ENCODE measurements around the gene TPX2.
"Not testable (repeated sequence)": the region's sequence is repeated elsewhere in the genome, so short reads cannot be mapped to it uniquely, and the experiment has no call there.

Gene TPX2

DNA sequence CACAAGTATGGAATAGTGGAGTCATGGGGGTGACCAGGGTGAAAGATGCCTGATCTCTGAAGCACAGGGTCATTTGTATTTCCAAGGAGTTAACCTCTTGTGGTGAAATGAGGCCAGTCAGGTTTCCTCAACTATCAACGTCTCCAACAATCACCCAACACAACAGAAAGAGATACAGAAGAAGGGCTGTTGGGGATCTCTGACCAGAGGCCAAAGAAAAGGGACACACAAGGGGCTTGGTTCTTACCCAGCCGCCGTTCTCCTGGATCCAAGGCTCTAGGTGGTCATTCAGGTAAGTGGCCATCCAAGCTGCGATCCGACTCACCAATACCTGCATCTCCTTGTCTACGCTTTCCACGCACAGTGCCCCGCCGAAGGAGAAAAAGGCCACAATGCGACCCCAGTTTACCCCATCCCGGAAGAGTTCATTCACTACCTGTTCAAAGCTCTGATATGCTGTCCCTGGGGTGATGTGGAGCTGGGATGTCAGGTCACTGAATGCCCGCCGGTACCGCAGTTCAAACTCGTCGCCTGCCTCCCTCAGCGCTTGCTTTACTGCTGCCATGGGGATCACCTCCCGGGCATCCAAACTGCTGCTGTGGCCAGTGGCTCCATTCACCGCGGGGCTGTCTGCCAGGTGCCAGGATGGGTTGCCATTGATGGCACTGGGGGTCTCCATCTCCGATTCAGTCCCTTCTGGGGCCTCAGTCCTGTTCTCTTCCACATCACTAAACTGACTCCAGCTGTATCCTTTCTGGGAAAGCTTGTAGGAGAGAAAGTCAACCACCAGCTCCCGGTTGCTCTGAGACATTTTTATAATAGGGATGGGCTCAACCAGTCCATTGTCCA lies 17.5 kb upstream of the TPX2 start:
- DNase-seq: no peak

DNA sequence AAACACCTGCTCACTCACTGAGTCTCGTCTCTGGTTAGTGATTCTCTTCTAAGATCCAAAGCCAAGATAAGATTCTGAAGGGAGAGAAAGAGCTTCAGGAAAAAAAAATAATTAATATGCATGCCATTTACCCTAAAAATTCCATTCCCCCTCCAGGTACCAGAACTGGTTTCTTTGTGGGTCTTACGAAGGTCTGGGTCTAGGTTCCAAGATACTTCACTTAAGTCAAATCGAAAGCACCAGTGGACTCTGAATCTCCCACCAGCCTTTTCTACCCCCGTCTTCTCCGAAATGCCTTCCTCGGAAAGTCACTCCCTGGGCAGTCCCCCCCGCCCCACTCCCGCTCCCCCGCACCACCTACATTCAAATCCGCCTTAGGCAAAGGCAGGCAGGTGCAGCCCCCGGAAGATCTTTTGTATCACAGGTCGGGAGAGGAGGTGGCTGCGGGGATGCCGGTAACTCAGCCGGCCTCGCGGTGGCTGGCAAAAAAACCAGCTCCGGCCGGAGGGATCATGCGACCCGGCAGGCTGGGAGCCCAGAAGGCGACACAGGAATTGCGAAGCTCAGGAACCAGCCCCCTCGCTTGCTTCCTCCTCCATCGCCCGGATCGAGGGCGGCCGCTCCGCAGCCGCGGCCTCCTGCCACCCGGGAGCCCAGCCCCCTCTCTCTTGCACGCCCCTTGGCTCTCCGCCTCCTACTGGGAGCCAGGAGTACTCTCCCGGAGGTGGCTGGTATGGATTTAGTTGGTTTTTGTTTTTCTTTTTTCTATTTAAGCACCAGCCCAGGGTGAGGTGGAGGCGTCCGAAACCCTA lies 16.6 kb upstream of the TPX2 start, which contains the start of gene BCL2L1:
Gene BCL2L1, minus strand, starts transcription at position 612 of the 812 bp plus-strand sequence. CDS start 650 bp downstream, outside the sequence.
- DNase-seq: peak; percentile 31

DNA sequence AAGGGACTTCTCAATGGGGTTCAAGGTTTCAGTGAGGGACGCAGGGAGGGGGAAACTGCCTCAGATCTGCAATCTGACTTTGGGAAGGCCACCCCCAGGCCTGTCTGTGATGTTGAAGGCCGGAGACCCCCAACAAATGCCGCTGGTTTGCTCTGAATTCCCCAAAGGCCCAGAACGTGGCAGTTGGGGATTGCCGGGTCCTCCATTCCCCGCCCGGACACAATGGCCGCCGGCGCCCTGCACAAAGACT lies 16.1 kb upstream of the TPX2 start:
- DNase-seq: no peak

DNA sequence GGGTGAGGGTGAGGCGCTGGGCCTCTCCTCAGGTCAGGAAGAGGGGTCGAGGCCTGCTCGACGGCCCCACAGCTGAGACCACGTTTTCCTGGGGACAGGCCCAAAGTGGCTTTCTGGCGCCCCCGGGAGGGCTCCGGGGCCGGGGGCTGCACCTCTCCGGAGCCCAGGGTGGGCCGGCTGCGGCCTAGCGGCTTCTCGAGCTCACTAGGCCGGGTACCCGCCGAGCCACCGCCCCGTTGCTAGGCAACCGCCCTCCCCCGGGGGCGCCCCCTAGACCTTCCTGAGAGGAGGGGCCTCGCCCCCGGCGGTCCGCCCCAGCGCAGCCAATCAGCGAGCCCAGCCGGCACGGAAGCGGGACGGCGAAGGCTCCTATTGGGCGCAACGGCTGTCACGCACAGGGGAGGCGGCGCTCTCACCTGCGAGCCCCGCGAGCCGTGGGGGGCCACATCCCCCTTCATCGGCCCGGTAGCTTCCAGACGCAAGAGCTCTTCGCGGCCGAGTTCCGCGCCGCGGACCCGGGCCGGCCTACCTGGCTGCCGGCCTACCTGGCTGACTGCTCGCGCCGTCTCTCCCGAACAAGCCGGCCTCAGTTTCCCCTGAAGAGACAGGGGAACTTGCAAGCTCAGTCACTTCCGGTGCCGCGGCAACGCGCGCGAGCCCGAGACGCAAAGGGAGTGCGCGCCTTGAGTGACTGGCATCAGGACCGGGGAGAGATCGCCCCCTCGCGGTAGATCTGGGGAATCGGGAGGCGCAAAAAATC lies 15.6 kb upstream of the TPX2 start:
- DNase-seq: peak; percentile 95

DNA sequence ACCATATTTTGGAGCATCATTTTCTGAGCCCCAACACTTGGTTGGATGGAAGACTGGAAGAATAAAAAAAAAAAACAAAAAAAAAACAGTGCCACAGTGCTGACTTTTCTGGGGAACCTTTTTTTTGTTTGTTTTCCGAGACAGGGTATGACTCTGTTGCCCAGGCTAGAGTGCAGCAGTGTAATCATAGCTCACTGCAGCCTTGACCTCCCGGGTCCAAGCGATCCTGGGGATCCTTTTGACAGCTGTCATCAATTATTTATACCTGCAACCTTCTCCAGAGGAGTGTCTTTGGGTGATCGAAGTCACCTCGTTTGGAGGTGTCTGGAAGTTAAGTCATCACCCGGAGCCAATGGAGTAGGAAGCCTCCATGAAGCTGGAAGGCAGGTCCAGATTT lies 7.8 kb upstream of the TPX2 start:
- DNase-seq: no peak

DNA sequence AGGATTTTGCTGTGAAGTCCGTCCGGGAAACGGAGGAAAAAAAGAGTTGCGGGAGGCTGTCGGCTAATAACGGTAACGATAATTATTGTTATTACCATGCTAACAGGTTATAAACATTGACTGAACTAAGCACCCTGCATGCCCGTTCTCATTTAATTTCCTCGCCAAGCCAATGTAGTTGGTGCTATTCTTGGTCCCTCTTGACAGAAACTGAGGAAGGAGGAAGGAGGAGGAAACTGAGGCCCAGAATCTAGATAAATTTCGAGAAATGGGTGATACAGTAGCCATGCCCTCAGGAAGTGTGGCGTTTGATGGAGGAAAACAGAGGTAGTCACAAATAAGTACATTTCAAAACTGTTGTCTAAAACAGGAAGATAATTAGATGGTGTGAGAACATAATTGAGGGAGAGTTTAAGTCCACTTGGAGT lies 474 bp downstream of the TPX2 start:
- DNase-seq: no peak

DNA sequence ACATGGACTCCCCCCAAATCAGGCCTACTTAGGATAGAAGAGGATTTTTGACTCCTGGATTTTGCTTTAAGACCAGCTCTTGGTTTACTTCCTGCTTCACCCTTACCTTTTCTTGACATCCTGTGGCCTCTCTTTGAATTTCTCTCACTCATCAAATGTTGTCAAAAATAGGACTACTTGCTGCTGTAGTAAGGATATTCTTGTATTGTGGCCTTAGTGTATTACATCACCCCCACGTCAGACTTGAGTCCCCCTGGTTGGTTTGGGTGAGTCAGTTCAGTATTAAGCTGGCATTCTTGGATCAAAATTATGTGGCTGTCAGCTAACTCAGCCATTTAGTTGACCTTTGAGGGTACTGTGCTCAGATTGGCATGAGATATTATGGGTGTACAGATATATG lies 1.1 kb downstream of the TPX2 start:
- no peak for DNase-seq

DNA sequence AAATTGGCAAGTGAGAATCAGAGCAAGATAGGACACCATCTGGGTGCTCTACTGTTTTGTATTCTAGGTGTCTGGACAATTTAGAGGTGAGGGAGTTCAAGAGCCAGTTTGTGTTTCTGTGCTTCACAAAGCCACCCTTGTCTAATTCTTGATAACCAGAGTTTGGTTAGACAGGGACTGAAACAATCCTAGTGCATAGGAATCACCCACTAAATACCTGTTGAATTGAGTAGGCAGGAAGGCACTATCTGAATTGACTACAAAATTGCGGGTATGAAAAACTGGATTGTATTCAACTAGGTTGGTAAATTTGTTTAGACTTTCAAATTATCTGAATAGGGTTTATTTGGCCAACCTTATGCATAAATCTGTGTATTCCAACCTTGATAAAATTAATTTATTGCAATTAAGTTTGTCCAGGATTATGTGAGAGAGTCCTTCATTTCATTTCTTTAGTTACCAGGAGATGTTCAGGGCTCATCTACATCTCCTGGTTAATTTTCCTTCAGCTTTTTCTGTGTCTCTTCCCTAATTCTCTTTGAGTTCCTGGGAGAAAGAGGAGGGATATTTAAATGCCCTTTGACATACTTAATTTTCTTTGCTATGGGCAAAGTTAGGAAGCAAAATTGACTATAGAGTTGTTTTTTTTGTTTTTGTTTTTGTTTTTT lies 1.7 kb downstream of the TPX2 start:
- no peak for DNase-seq

DNA sequence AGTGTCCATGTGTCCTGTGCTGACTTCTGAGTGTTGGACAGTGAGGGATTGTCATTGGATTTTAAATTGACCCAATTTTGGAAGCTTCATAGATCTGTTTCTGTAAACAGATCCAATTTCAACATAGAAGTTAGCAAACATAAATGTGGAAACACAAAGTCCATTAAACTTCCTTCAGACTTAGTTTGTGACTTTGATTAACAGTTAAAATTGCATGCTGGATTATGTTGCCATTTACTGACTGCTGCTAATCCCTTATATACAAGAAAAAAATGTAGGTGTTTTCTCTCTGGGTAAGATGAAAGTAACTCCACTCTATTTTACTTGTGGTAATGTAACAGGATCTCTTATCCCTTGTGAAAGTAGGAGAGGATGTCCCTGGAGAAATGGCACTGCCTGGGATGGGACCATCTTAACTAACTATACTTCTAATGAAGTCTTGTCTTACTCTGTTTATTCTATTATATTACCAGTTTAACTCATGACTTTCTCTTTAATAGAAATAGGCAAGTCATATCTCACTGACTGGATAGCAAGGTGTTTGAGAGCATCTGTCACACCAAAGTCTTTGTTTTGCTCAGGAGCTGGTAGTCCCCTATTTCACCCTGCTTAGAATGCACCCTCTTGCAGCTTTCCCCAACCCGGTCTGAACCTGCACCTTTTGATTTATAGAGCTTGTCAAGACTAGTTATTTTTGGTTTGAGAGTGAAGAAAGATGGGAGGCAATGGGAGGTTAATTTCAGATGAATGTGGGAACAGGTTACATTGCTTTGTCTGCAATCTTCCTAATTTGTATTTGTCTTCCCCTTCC lies 7.2 kb downstream of the TPX2 start:
- no peak for DNase-seq

DNA sequence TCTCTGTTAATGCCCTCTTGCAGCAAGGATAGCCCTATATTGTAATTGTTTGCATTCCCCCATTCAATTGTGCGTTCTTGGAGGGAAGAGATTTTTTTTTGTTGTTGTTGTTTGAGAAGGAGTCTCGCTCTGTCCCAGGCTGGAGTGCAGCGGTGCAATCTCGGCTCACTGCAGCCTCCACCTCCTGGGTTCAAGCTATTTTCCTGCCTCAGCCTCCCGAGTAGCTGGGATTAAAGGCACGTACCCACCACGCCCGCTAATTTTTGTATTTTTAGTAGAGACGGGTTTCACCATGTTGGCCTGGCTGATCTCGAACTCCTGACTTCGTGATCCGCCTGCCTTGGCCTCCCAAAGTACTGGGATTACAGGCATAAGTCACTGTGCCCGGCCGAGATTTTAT lies 7.9 kb downstream of the TPX2 start:
- not testable (repeated sequence) for DNase-seq

DNA sequence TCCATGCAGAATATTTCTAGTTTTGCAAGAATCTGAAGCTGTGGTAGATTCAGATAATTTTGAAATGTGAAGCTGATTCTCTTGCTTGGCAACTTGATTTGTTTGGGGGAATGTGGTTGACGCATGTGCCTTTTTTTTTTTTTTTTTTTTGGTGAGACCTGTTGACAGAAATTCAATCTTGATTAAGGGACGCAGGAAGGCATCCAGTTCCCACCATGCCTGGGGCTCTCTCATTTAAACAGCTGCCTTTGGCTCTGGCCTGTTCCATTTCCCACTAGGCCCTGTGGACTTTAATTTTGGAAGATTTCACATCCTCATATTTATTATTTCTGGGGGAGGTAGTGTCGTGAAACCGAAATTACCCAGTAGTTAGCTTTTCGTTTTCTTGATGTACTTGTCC lies 8.6 kb downstream of the TPX2 start:
- DNase-seq: no peak

DNA sequence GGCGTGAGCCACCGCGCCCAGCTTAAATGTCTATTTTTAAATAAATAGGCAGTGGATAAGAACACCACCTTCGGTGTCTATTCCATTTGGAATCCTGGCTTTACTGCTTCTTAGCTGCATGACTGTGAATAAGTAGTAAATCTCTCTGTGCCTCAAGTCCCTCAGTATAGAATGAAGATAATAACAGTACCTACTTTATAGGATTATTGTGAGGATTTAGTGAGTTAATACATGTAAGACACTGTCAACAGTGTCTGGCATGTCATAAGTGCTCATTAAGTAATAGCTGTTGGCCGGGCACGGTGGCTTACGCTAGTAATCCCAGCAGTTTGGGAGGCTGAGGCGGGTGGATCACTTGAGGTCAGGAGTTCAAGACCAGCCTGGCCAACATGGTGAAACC lies 10.1 kb downstream of the TPX2 start:
- no peak for DNase-seq

DNA sequence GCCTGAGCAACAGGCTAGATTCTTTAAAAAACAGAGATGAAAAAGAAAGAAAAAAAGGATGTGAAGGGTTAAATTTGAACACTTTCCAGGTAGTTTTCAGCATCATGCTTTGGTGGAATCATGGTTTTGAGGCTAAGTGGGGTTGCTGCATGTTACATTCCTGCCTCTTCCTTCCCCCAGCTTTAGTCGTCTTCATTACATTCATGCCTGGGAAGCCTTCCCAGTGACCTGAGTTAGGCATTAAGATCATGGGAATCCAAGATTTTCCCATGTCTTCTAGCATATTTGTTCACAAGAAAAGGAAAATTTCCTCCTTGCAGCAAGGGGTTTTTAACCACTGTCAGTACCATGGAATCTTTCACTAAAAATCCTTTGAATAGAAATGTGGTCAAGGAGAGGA lies 12.0 kb downstream of the TPX2 start:
- DNase-seq: no peak

DNA sequence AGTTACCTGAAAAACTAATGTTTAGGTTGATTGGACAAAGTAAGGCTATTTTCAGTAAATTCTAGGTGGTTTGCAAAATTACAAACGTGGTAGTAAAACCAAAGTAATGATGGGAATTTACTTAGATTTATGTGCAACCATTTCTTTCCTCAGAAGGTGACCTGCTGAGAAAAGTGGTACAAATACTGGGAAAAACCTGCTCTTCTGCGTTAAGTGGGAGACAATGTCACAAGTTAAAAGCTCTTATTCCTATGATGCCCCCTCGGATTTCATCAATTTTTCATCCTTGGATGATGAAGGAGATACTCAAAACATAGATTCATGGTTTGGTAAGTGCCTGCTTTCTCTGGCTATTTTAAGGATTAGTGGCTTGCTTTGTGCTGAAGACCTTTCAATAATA lies 18.2 kb downstream of the TPX2 start:
- no peak for DNase-seq

DNA sequence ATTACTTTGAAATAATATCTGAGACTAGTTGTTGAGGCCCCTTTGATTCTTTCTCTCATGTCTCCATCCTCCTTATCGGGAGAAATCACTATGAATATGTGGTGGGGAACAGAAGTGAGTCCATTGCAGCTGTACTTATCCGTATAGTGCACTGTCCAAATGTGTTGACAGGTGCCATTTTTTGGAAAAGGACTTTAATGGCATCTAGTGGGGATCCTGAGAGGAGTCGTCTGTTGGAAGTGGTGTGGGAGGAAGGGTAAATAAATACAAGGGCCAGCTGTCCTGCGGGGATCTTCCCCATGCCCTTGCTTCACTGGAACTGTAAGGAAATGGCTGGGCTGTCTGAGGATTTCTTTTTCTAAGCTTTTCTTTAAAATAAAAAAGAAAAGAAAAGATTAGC lies 19.4 kb downstream of the TPX2 start:
- peak; percentile 47 for DNase-seq

DNA sequence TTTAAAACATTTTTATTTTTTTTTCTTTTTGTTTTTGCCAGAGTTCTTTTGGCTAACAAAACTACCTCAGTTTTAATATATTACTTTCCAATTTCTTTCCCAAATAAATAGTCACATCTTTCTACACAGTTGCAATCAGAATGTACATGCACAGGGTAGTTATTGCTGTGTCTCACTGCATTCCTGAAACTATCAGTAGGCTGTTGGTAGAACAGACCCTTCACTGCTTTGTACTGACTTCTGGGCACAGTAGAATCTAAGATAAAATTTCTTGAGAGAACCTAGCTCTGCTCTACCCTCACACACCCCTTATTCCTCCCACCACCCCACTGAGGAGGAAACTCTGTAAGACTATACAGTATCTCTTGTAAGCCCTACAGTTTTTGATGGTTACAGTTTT lies 19.9 kb downstream of the TPX2 start:
- no peak for DNase-seq

DNA sequence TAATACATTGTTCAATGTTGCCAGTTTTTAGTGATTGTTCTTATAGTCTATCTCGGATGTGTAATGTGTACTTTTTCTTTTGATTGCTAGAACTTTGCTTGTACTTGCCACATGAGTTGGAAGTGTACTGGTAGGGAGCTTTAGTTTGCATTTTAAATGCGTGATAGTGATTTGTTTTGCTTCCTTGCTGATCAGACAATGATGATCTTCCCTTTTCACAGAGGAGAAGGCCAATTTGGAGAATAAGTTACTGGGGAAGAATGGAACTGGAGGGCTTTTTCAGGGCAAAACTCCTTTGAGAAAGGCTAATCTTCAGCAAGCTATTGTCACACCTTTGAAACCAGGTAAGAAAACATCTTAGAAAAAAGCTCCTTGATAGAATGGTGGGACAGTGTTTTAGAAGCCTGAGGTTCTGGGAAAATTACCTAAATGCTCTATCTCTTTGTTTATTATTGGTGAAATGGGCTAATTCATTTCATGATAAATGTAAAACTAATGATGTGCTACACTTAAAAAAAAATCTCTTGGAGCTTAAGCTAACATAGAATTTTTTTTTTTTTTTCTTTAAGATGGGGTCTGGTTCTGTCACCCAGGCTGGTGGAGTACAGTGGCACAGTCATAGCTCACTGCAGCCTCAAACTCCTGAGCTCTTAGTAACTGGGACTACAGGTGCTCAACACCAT lies 20.9 kb downstream of the TPX2 start:
- DNase-seq: no peak

DNA sequence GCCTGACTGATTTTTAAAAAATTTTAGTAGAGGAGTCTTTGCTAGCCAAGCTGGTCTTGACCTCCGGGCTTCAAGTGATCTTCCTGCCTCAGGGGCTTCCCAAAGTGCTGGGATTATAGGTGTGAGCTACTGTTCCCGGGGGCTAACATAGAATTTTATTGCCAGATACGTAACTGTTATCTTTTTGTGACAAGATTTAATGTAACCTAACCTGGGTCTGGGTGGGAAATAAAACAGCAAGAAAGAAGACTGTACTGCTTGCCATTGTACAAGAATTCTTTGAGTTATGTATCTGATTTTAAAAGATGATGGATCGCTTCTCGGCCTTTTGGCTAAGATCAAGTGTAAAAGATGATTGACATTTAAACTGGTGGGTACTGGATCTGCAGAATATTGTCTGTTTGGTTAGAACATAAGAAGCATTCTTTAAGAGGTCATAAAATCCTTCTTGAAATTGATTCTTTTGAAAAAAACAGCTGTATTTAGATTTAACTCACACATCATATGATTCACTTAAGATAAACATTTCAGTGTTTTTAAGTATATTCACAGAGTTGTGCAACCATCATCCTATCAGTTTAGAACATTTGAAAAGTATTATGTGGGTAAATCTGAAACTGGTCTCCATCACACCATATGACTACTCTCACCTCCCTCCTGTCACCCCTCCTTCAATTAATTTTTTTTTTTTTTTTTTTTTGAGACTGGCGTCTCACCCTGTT lies 21.6 kb downstream of the TPX2 start:
- DNase-seq: no peak

DNA sequence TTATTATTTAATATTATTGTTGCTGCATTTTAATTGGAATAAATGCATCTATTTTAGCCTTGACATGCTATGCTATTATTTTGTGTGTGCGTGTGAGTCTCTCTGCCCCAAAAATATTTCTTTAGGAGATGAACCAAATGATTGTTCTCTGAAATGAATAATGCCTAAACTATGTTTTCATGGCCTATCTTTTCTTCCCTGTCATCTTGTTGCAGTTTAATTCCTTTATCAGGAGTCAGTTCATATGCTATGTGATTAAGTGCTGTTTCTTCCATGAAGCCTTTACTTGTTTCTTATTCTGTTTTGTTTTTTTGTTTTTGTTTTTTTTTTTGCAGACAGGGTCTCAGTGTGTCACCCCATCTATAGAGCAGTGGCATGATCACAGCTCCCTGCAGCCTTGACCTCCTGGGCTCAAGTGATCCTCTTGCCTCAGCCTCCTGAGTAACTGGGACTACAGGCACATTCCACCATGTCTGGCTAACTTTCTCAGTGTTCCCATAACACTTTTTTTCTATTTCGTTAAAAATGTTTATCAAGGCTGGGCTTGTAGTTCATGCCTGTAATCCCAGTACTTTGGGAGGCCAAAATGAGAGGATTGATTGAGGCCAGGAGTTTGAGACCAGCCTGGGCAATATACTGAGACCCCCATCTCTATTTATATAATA lies 25.7 kb downstream of the TPX2 start:
- DNase-seq: no peak

DNA sequence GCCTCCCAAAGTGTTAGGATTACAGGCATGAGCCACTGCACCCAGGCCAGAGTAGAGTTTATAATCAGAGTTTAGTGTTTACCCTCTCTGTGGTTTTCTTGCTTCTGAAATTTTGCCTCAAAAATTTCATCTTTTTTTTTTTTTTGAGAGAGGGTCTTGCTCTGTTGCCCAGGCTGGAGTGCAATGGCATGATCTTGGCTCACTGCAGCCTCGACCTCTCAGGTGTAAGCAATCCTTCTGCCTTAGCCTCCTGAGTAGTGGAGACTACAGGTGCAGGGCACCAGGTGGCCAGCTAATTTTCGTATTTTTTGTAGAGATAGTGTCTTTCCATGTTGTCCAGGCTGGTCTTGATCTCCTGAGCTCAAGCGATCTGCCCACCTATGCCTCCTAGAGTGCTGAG lies 28.7 kb downstream of the TPX2 start:
- DNase-seq: no peak

Data from NCI-H524 treated with DMSO at 0.1 percent for 48 hours (cell line).